Activated CD8-positive, alpha-beta T cell treated with anti-CD3 and anti-CD28 coated beads for 36 hours (primary cell): ENCODE results near the gene RPS6KA2. TPM values are rescaled to one million over a fixed set of nuclear protein-coding genes. Genes with fewer than 3 reads are reported as not detected.
"Not testable (repeated sequence)": the region's sequence is repeated elsewhere in the genome, so short reads cannot be mapped to it uniquely, and the experiment has no call there.

ENCODE experiments used
- ATAC-seq: fragments of 200-7000 bp; cut with Tn5 transposase; one replicate; pipeline ENCODE4 v1.10.0; 2021; ENCODE audit warnings: mild to moderate bottlenecking, moderate library complexity
- CTCF ChIA-PET: fragments of 350-600 bp; sonication (Branson Sonifier 250); formaldehyde crosslinking; loops from one replicate; lab custom pipeline; 2021; ENCODE audit warnings: antibody characterized with exemption; lab: Charles Lee
- POLR2A ChIA-PET: fragments of 350-600 bp; sonication (Branson Sonifier 250); formaldehyde crosslinking; loops from one replicate; lab custom pipeline; 2021; ENCODE audit warnings: antibody characterized with exemption; lab: Charles Lee
- DNase-seq: peaks from one replicate; pipeline ENCODE4 v3.0.0-alpha.2; 2020
- H3K27ac Mint-ChIP-seq: one replicate; pipeline ENCODE4 v1.8.0; 2021; ENCODE audit warnings: mild to moderate bottlenecking, mixed read lengths
- H3K27me3 Mint-ChIP-seq: one replicate; pipeline ENCODE4 v1.8.0; 2021; ENCODE audit warnings: mixed read lengths
- H3K36me3 Mint-ChIP-seq: one replicate; pipeline ENCODE4 v1.8.0; 2021; ENCODE audit warnings: low read depth, mixed read lengths
- H3K4me1 Mint-ChIP-seq: one replicate; pipeline ENCODE4 v1.8.0; 2021; ENCODE audit warnings: low read depth, mixed read lengths
- H3K4me3 Mint-ChIP-seq: one replicate; pipeline ENCODE4 v1.8.0; 2021; ENCODE audit warnings: mild to moderate bottlenecking, moderate library complexity, mixed read lengths
- H3K9me3 Mint-ChIP-seq: one replicate; pipeline ENCODE4 v1.8.0; 2021; ENCODE audit warnings: mixed read lengths
- CTCF ChIP-seq: fragments of 200-600 bp; IDR thresholded peaks from one replicate; pipeline ENCODE4 v1.8.0; 2022; ENCODE audit warnings: antibody characterized with exemption, mild to moderate bottlenecking
- intact Hi-C: fragments of 100-400 bp; cut with micrococcal nuclease; formaldehyde crosslinking; loops from one replicate; pipeline ENCODE4 v1.10.0; 2022
- microRNA-seq: library from miRNA; unstranded; fragments of <30 nt; microRNA quantifications from one replicate; pipeline ENCODE4 v1.2.0, GENCODE V29; 2022; ENCODE audit warnings: borderline microRNAs expressed, borderline replicate concordance
- total RNA-seq, 2 experiments: library from RNA; stranded (reverse); gene quantifications; one replicate each; pipeline ENCODE4 v1.2.3, GENCODE V29; 2021

RPS6KA2 gene
- total RNA-seq, 2 experiments from 2014 or later: 5.8 TPM

- POLR2A ChIA-PET: no interaction called here
- intact Hi-C loops: no loop called here
Observed at GRCh38 chr6:166364456-166364855, 262.6 kb downstream of the RPS6KA2 start.

GRCh38 chr6:166362427-166362826 lies 264.6 kb downstream of the RPS6KA2 start:
- intact Hi-C loops, DNase-seq, H3K36me3 Mint-ChIP-seq, H3K9me3 Mint-ChIP-seq, H3K4me3 Mint-ChIP-seq, ATAC-seq, POLR2A ChIA-PET, H3K4me1 Mint-ChIP-seq, H3K27ac Mint-ChIP-seq: not testable (repeated sequence)
- CTCF ChIA-PET: interaction anchor here (1.0 kb wide), 1 partner anchor 19 kb away, joined by 4 read pairs; no protein-coding TSS in a partner anchor
- peaks cover 14% of the 10 kb centered on the region for H3K27me3 Mint-ChIP-seq

More at GRCh38 chr6:166364456-166364855, 262.6 kb downstream of the RPS6KA2 start:
- Mint-ChIP-seq H3K27ac (no peak overlapping the region), H3K27me3 (peaks cover 2% of the 10 kb centered on the region), H3K36me3 (peaks cover 6% of the 10 kb centered on the region), H3K9me3 (no peaks in the 10 kb centered on the region), H3K4me1 (no peaks in the 10 kb centered on the region), H3K4me3 (no peak overlapping the region)
- no peak for TF ChIP-seq CTCF
- DNase-seq (no peak), ATAC-seq (no peak)
- CTCF ChIA-PET: no interaction called here

- Mint-ChIP-seq H3K36me3 (peaks cover 6% of the 10 kb centered on the region), H3K9me3 (no peaks in the 10 kb centered on the region), H3K4me1 (no peaks in the 10 kb centered on the region), H3K27ac (no peak overlapping the region), H3K27me3 (peaks cover 14% of the 10 kb centered on the region), H3K4me3 (no peak overlapping the region)
- no peak for TF ChIP-seq CTCF
- no peak for DNase-seq
- CTCF ChIA-PET: interaction anchor here (1.6 kb wide), 1 partner anchor 48 kb away, joined by 3 read pairs; no protein-coding TSS in a partner anchor
- intact Hi-C loops: no loop called here
- POLR2A ChIA-PET: no interaction called here
- ATAC-seq: no peak
Observed at GRCh38 chr6:166361077-166361429, 266.0 kb downstream of the RPS6KA2 start.

GRCh38 chr6:166360243-166361076 lies 266.6 kb downstream of the RPS6KA2 start:
- H3K4me3 Mint-ChIP-seq: no peak overlapping the region
- H3K4me1 Mint-ChIP-seq: no peaks in the 10 kb centered on the region
- H3K27ac Mint-ChIP-seq: no peak overlapping the region
- ChIA-PET POLR2A (interaction anchor here (0.9 kb wide), 1 partner anchor 18 kb away, joined by 4 read pairs; the partner anchor contains the start of gene SFT2D1), CTCF (interaction anchor here (0.9 to 1.6 kb wide), 2 partner anchors 21 to 47 kb away, joined by 3 to 4 read pairs; no protein-coding TSS in a partner anchor)
- DNase-seq (no peak), ATAC-seq (no peak)
- H3K27me3 Mint-ChIP-seq: peaks cover 14% of the 10 kb centered on the region
- H3K9me3 Mint-ChIP-seq: no peaks in the 10 kb centered on the region
- H3K36me3 Mint-ChIP-seq: peaks cover 2% of the 10 kb centered on the region
- TF ChIP-seq CTCF: no peak
- intact Hi-C loops: no loop called here

Small RNA genes lying within 50 kb of the gene (microRNA-seq; reads per million reads assigned to microRNA genes)
- not detected for gene MIR1913

Other genes with a start within 250 kb of the RPS6KA2 start
- gene MPC1, start 244.3 kb downstream of the RPS6KA2 start, total RNA-seq: 10 to 100 TPM; 17.4 to 20.3 TPM
- gene RAMACL, start 40.6 kb downstream of the RPS6KA2 start, total RNA-seq: under 1 TPM in 1 of 2 experiments, not detected in 1; 0.45 TPM